ELR (cell line): ENCODE data around the gene ADAMTSL3.
A peak's percentile ranks its signal among the peaks of the same experiment; 100 is the strongest.

Source experiments
- DNase-seq: peaks from one replicate; pipeline ENCODE4 v3.0.0-alpha.2; 2015; ENCODE audit warnings: low read depth

Gene ADAMTSL3

DNA sequence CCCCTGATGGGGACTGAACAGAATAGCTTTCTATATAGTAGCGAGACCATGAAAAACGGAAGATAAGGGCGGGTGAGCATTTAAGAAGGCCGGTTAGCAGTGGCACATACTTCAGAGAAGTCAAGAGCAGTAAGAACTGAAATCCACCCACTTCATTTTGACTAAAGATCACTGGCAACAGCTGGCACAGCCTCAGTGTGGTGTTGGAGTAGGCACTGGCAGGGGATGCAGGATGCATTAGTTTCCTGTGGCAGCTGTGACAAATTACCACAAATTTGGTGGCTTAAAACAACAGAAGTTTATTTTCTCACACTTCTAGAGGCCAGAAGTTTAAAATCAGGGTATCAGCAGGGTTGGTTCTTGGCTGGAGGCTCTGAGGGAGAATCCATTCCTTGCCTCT lies 176.5 kb downstream of the ADAMTSL3 start:
- no peak for DNase-seq

DNA sequence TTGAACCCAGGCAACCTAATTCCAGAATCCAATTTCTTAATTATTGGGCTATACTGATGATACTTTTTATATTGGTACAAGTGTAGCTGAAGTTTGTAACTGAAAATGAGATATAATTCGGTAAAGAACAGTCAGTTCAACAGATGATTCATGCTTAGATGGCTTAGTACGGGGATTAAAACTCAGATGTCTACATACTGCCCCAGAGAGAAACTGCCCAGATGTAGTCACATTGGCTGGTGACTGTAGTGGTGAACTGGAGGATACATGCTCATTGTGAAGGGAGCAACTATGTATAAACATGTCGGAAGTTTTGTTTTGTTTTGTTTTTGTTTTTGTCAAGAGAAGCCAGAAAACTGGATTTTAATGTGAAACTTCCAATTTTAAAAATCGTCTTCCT lies 179.6 kb downstream of the ADAMTSL3 start:
- peak; percentile 3 for DNase-seq

DNA sequence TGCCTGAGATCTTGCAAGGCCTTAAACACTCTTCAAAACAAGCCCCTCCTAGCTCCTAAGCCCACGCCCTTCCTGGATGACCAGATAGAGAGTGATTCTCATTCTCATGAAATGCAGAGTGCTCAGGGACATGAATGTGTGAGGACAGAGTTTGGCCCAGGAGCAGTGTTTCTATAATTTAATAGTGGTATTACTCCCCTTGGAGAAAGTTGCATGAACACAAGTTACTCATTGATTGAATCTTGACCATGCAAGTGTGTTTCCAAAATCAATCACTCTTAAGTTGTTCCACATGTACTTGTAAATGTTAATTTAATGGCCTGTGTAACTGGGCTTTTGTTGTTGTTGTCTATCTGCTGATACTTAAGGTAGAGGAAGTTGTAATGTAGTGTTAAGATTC lies 181.6 kb downstream of the ADAMTSL3 start:
- DNase-seq, result no peak

DNA sequence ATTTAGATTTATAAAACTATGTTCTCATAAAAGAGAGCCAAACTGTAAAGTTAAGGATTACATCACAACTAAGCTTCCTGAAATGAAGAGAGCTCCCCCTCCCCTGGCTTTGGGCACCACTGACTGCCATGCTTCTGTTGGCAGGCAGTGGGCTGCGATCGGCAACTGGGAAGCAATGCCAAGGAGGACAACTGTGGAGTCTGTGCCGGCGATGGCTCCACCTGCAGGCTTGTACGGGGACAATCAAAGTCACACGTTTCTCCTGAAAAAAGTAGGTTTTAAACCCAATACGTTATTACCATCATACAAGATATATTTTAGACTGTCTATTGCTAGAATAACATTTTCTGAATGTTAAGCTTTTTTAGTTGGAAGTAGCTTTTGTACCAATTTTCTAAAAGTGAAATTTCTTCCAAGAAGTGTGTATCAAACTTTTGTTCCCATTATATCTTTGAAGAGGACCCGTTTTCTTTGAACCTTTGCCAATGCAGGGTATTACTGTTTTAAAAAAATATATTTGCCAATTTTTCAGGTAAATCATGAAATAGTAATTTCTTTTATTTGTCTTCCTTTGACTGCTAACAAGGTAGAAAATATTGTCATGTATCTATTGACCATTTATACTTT lies 184.1 kb downstream of the ADAMTSL3 start:
- peak; percentile 25 for DNase-seq

DNA sequence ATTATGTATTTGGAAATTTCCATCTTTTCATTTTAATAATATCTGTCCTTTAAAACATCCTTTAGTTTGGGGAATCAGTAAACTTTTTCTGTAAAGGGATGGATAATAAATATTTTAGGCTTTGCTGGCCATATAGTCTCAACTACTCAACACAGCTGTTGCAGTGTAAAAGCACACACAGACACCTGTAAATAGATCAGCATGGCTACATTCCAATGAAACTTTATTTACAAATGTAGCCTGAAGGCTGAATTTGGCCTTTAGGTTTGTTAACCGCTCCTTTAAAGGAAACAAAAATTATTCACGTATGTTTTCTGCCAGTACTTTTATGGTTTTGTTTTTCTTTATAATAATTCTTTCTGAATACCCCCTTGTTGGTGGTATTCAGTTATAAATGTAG lies 184.8 kb downstream of the ADAMTSL3 start:
- DNase-seq, result no peak

DNA sequence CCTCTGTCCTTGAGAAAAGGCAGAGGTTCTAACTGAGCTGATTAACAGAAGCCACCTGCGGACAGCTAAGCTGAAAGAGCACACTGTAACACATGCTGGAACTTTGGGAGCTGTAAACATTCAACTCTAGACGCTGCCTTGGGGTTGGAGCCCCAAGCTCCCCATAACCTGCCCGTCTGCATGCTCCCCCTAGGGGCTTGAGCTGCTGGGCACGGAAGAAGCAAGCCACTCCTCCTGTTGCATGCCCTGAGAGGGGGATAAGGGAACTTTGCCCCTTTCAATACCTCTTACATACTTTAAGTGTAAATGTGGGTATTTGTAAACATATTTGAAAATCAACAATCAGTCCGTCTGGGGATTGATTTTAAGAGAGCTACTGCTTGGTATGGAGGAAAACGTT lies 188.4 kb downstream of the ADAMTSL3 start:
- DNase-seq, result no peak

DNA sequence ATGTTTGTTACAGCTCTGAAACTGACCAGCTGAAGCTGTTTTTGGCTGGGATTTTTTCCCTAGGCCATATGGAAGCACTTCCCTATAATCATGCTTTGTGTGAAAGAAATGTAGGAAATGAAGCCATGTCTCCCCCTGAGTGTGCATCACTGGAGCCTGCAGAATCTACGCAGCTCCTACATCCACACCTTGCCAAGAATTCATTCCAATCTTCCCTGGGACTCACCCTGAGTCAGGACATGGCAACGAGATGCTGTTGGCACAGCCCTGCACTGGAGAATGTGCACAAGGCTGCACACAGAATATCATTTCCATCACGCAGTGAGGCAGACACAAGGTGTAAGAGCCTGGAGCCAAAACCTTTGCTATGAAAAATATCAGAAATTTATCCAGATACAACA lies 189.5 kb downstream of the ADAMTSL3 start:
- peak; percentile 16 for DNase-seq

DNA sequence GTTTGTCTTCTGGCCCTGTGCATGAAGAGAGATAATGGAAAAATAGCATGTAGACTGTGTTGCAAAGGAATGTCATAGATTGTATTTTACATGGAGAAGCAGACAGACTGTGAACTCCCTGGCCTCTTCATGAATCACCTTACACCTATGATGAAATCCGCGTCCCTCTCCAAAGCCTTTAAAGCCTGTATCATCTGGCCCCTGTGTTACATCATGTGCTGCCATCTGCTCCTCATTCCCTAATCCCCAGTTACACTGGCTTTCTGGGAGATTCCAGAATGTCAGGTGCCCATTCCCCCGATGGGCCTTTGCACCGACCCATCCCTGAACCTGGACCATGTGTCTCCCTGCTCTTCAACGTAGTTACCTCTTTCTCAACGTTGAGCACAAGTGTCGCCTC lies 190.8 kb downstream of the ADAMTSL3 start:
- peak; percentile 3 for DNase-seq

DNA sequence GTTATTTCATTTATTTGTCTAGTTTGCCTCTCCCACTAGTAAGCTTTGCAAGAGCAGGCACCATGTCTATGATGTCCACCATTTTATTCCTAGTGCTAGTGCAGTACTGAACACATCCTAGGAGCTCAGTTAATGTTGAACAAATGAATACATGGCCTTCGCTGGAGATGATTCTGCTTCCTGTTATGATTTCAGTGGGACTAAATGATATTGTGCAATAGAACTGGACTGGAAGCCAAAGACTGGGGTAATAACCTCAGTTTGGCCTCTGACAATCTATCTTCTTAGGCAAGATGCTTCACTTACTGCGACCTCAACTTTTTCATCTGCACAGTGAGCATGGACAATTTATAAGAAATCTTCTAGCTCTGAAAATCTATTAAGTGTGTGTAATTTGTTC lies 191.3 kb downstream of the ADAMTSL3 start:
- peak; percentile 54 for DNase-seq

DNA sequence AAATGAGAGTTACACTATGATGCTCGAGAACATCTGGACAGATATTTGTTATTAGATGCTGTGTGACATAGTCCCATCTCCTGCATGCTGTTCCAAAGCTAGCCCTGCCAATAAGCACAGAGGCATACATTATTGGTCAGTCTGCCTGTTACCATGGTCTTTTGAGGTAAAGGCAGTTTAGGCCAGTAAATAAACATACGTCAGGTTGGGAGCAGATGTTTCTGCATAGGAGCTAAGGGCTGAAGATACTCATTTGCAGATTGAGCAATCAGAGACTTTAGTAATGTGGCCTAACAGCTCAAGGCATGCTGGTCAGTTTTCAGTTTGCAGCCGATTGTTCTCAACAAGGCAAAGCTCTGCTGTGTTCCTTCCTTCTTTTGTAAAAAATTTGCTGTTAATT lies 192.9 kb downstream of the ADAMTSL3 start:
- DNase-seq, result peak; percentile 57

DNA sequence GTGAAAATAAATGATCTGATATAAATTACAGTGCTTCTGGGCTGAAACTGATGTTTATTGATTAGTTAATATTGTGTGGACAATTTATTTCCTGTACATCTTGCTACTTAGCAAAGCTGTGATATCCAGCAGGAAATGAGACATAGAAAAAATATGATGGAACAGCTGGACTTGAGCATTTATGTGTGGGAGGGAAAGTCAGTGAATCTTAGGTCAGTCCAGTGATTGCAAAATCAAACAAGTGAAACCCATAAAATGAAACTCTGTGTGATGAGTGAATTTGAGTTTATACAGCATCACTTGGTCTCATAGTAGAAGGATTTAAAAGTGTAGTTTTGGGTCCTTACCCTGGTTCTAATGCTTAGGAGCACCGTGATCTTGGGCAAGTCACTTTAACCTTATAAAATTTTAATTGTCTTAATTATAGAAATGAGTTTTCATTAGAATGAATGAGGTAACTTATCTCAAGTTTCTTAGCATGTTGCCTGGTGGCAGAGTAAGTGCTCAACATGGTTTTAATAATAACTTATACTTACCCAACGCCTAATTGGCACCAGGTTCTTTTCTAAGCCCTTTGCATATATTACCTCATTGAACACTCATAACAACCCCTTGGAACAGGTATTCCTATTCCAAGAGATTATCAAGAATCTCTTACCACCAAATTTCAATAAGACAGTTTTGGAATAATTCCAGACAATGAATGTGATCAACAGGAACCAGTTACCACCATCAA lies 194.6 kb downstream of the ADAMTSL3 start:
- DNase-seq, result peak; percentile 80

DNA sequence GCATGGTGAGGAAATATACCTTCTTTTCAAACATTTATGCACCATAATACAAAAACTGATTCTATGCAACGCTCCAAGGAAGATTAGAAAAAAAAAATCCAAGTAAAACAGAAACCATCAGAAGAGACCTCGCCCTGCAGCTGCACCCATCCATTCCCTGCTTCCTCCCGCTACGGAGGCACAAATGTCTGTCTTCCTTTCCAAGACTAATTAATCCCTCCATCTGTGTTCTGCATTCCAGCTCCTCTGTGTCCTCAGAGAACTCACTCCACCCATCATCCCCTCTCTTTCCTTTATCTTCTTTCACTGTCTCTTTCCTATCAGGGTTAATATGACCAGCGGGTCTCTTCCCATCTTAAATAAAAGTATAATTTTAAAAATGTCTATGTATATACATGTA lies 196.1 kb downstream of the ADAMTSL3 start:
- DNase-seq, result no peak

DNA sequence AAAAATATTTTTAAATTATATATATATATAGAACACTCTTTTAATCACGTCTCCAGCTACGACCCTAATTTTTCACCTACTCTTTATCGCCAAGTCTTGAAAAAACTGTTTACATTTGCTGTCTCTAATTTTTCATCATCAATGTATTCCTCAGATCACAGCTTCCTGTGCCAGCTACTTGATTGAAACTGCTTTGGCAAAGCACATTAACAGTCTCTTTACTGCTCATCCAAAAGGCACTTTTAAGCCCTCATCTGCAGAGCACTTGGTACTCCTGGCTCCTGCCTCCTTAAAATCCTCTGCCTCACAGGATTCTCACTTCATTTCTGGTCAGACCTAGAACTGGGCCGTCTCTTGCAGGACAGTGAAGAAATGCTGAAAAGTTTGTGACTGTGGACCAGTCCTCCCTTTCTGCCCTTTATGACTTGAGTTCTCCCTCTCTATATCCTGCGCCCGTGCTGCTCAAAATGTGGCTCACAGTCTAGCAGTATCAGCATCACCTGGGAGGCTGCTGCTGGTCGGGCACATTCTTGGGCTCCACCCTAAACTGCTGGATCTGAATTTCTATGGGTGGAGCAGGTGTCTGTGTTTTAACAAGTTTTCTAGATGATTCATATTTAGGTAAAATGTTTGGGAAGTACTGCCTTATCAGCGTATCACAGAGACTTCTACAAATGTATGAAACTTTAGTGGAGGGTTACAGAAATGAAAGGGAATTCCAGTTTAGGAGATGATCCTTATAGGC lies 196.8 kb downstream of the ADAMTSL3 start:
- DNase-seq, result no peak

DNA sequence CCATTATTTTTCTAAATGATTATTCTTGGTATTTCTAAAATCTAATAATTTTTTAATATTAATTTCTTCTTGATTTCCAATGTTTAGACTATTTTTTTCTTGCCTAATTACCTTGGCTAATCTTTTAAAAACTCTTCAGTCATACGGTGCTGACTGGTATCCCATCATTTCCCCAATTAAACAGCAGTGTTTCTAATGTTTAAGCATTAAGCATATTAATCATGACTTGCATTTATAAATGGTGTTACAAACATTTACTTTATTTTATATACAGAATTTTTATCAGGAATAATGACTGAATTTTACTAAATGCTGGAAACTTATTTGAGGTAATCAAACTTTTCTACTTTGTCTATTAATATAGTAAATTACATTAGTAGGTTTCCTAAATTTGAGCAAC lies 199.3 kb downstream of the ADAMTSL3 start:
- DNase-seq, result no peak

DNA sequence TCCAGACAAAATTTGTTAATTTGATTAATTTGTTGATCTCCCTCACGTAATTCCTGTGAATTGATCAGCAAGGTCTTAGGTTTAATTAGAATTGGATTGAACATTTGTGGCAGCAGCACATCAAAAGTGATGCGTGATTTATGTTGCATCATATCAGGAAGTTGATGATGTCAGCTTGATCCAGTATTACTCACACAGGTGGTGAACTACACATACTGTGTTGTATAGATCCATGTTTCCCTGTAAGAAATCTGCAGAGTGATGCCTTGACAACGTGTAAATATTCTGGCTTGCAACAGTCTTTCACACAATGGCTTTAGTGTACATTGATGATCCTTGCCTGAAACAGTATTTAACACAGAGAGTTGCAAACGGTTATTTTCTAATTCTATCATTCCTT lies 200.4 kb downstream of the ADAMTSL3 start:
- peak; percentile 43 for DNase-seq

DNA sequence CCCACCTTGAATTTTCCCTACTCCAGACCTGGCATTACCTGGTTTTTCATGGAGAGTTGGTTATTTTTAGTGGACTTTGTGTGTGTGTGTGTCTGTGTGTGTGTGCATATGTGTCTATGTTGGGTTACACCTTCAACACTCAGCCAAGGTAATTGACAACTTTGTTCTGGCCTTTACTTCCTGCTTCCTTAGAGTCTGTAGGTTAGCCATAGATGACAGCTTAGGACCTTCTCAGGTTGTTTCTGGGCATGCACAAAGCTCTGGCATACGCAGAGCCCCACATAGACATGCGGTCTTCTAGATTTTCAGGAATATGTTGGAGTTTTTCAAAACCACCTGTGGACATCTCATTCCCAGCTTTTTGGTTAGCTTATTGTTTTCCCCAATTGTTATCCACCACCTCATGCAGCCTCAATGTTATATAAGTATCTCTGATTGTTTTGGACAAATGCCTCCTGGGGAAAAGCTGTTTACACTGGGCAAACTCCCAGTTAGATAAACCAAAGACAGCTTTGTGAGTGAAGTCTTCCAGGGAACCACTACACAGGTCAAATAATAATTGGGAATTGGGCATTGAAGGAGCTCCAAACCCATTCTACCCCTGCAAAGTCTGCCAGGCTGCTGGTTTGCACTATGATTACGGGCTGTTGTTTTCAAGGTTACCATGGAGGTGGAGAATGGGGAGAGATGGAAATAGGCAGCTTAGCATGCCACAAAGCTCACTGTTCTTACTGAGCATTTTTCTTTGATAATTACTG lies 201.2 kb downstream of the ADAMTSL3 start:
- no peak for DNase-seq

DNA sequence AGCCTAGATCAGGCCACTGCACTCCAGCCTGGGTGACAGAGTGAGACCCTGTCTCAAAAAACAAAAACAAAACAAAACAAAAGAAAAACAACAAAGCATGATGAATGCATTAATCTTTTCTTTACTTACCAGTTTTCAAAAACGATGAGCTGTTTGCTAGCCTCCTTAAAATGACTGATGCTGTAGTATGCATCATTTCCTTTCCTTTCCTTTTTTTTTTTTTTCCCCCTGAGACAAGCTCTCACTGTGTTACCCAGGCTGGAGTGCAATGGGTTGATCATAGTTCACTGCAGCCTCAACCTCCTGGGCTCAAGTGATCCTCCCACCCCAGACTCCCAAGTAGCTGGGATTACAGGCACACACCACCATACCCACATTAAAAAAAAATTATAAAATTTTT lies 202.0 kb downstream of the ADAMTSL3 start:
- peak; percentile 43 for DNase-seq

DNA sequence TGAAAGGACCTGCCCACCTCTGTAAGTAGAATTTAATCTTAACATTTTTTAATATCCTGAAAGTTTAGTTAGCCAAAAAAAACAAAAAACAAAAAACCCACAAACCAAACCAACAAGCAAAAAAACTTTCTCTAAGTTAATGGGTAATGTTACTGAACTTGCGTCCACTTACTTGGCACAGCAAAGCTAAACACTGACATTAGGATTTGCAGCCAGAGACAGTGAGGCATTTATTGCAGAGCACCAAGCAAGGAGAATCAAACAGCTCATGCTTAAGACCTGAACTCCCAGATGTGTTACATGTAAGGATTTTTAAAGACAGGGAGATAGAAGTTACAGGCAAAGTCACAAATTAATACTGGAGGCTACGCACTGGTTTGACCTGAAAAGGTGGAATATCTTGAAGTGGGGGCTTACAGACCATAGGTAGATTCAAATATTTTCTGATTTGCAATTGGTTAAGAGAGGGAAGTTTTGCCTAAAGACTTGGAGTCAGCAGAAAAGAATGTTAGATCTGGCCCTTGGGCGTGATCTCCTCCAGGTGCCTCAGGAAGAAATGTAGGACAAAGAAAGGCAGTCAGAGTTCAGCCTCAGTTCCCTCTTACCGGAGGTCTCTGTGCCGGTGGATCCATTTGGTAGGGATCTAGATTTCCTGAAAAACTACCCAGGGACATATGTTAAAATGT lies 205.0 kb downstream of the ADAMTSL3 start:
- DNase-seq, result no peak

DNA sequence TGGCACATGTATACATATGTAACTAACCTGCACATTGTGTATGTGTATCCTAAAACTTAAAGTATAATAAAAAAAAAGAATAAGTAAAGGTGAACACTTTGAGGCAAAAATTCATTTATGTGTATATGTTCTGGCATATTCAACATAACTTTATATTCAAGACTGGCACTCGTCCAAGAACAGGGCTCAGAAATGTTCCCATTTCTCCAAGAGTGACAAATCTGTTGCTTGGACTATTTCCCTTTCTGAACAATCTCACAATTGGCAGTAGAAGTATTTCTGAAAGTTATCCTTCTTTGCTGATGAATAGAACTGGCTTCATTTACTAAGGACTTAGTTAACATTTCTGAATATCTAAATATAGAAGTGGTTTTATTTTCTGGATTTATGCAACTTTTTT lies 212.8 kb downstream of the ADAMTSL3 start:
- DNase-seq, result no peak

DNA sequence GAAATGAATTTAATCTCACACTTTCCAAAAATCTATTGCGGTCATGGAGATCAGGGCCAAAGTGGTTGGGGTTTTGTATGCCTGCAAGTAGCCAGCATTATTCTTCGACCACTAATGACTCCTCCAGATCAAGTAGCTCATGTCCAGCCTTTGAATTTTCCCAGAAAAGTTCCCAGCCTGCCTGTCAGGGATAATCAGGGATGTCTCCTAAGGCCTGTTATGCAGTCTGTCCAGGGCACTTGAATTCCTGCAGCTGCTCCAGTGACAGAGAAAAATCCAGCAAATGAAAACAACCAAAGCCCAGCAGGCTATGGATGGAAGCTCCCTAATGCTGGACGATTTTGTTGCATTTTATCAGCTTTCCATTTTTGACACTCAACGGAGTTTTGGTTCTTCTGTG lies 215.4 kb downstream of the ADAMTSL3 start:
- DNase-seq, result no peak

DNA sequence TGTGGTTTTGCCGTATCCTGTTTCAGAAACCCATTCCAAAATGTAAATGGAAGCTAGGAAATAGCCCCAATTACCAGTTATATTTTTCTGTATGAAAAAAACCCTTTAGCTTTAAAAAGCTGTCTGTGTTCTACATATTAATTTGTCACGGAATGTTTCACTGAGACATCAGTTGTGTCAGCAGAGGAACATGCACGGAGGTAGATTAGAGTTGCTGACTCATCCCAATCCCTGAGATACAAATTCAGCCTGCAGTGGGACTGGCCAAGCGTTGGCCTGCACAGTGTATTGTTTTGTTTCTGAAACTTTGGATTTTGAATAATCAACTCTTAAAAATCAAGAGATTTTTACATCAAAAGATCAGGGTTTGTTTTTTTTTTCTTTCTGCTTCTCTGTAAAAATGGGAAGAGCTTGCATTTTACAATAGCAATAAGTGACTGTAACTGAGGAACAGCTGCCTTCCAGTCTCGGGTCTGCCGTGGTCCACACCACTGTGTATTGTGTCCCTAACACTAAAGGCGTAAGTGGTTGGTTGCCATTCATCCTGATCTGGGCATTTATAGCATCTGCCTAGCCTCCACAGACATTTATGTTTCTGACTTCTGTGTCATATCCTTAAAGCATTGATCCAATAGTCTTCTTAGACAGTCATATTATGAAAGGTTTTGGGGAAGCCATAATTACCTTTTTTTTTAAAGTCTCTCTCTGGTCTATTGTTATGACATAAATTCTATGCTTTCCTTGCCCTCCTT lies 218.1 kb downstream of the ADAMTSL3 start:
- peak; percentile 58 for DNase-seq
